ENCODE measurements around the gene DGLUCY.

DNA sequence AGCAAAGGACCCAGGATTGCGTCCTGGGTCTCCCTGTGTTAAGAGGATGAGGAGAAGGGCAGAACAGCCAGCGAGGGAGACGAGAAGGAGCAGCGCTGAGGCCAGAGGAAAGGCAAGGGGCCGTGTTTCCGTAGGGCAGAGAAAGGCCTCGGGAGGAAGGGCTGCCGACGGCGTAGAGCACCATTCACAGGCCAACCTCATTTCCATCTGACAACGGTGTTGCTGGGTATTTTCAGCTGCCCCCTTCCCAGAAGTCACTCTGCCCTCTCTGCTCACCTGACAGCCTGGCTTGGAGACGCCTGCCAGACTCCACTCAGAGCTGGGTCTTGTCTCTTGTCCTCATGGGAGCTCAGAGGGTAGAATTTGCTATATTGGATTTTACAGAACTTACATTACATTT is 79.2 kb downstream of the DGLUCY start:
- no peak for TF ChIP-seq POLR2A (IDR thresholded peaks at IDR 0.05)
- TF ChIP-seq, protein P1, sequence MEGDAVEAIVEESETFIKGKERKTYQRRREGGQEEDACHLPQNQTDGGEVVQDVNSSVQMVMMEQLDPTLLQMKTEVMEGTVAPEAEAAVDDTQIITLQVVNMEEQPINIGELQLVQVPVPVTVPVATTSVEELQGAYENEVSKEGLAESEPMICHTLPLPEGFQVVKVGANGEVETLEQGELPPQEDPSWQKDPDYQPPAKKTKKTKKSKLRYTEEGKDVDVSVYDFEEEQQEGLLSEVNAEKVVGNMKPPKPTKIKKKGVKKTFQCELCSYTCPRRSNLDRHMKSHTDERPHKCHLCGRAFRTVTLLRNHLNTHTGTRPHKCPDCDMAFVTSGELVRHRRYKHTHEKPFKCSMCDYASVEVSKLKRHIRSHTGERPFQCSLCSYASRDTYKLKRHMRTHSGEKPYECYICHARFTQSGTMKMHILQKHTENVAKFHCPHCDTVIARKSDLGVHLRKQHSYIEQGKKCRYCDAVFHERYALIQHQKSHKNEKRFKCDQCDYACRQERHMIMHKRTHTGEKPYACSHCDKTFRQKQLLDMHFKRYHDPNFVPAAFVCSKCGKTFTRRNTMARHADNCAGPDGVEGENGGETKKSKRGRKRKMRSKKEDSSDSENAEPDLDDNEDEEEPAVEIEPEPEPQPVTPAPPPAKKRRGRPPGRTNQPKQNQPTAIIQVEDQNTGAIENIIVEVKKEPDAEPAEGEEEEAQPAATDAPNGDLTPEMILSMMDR (IDR thresholded peaks at IDR 0.05 in 8 of 11, conservative IDR thresholded peaks at IDR 0.05 in 3 of 11) = no peak

Measured in spleen (tissue), 7 donors.